Measurements from ENCODE around the gene GRIP2.

The GRIP2 gene

DNA sequence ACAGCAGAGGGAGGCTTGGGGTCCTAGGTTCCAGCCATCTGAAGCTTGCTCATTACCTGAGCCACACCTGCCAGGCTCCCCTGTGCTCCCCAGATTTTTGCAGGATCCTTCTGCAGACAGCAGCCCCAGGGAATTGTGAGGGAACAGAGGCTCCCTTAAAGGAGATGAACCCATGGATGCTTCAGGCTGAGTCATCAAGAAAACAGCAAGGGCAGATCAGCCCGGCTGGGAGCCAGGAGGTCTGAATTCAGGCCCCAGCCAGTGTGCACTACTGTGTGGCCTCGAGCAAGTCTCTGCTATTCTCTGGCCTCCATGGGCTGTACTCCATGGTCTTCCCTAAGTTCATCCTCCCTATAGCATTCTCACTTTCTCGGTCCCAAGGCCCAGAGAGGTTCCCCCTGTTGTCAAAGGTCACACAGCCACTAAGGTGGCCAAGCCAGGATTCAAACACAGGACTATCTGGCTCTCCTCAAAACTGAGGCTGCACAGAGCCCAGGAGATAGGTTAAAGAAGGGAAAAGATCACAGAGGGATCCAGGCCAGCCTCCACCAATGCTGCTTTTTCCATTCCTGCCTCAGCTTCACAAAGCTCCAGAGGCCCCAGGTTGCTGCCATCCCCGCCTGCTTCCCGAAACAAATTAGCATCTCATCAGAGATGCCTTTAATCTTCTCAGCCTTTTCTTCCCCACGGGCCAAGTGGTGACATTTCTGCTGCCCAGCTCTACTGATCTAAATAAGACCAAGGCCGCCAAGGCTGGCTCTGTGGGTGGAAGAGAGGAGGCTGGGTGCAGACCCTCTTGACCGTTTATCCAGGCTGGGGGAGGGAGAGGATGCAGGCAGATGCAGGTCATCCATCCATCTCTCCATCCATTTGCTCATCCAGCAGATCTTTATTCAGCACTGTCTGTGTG, 21.2 kb upstream of the GRIP2 start:
- DNase-seq: no peak

DNA sequence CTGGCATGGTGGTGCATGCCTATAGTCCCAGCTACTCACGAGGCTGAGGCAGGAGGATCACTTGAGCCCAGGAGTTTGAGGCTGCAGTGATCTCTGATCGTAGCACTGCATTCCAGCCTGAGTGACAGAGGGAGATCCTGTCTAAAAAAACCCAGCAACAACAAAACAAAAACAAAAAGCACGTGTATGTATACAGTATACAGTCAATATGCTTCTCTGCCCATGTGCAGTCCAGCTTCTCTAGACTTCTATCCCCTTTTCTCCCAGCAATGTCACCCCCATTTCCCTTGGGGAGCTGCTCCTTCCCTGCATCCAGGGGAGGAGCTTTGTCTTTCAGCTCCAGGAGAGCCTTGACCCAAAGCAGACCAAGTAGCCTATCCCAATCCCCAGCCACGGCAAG, 20.0 kb upstream of the GRIP2 start:
- DNase-seq: no peak

DNA sequence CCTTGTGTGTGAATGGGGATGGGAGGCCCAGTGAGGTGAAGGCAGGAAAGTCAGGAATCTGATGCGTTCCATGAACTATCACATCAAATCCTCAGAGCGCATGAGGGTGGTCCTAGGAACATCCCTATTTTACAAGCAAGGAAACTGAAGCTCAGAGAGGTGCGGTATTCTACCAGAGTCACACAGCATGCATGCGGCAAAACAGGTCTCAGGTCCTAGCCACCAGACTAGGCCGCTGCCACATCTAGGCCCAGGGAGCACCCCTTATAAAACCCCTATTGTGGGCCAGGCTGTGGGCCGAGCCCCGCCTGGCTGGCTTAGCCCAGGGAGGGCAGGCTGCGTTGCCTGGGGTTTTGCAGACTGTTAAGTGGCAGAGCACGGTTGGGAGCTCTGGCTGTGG, 17.9 kb upstream of the GRIP2 start:
- DNase-seq: no peak

DNA sequence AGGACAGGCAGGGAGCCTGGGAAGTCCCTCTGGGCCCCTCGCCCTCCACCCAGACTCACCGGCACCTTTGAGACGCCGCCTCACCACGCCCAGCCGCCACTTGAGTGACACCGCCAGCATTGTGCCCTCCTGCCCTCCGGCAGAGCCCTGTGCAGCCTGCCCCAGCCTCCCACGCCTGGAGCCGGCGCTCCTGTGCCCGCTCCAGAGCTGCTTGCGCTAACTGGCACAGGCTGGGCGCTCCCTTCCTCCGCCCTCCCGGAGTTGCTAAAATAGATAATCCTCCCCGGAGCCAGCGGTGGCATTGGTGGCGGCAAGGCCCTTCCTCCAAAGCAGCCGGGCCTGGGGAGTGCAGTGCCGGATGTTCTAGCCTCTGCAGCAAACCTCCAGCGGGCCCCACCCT, 15.7 kb upstream of the GRIP2 start:
- DNase-seq: no peak

DNA sequence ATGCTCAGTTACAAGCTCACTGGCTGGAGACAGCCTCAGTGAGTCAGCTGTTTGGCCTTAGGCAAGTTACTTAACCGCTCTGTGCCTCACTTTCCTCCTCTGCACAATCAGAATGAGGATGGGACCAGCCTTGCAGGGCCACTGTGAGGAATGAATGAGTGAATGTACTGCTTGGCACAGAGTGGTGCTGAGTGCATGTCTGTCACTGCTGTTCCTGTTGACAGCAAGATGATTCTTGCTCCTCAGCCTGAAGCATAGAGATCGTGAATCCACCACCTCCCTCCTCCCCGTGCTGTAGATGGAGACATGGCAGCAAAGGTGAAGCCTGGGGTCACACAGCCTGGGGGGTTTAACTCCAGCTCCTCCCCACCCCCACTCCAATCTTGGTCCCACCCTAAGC, 14.6 kb upstream of the GRIP2 start:
- no peak for DNase-seq

DNA sequence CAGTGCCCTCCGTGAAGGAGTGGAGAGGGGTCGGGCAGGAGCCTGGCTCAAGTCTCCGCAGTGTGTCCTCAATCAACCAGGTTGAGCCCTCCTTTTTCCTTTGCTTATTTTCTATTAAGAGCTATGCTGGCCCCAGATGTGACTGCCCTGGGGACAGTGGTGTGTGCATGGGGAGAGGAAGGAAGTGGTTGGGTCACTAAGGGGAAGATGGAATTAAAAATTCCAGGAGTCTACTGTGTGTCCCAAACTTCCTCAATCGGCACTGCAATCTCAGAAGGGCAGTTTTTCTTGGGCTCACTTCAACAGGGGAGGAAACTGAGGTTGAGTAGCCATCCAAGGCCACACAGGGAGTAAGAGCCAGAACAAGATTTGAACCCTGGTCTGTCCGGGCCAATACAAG, 13.7 kb upstream of the GRIP2 start:
- DNase-seq: no peak

DNA sequence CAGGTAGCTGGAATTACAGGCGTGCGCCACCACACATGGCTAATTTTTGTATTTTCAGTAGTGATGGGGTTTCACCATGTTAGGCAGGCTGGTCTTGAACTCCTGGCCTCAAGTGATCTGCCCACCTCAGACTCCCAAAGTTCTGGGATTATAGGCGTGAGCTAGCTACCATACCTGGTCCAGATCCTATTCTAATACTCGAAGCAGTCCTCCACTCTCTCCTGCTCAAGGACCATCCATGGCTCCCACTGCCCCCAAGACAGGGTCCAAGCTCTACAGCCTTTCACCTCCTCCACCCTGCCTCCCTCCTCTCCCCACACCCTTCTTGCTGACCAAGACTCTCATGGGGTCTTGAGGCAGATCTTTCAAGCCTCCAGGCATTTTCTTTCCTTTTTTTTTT, 12.6 kb upstream of the GRIP2 start:
- DNase-seq: no peak

DNA sequence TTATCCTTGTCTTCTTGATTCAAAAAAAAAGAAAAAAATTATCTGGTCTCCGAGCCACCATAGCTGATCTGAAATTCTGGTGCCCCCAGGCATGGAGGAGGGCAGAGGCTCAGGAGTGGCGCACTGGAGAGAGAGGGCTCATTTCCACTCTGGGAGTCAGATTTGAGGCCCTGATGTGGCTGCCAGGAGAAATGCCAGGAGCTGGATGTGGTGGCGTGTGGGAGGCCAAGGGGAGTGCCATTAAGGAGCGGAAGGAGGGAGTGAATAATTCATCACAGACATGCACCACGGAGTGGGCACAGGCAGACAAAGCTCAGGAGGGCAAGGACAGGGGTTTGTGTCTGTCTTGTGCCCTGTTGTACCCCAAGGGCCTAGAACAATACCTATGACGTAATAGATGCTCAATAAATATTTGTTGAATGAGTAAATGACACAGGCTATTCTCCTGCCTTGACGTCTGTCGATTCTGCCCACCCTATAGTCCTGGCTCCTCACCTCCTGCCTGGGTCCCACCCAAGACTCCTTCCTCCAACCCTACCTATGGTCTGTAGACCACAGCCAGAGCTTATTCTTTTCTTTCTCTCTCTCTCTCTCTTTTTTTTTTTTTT, 12.0 kb upstream of the GRIP2 start:
- DNase-seq: no peak

DNA sequence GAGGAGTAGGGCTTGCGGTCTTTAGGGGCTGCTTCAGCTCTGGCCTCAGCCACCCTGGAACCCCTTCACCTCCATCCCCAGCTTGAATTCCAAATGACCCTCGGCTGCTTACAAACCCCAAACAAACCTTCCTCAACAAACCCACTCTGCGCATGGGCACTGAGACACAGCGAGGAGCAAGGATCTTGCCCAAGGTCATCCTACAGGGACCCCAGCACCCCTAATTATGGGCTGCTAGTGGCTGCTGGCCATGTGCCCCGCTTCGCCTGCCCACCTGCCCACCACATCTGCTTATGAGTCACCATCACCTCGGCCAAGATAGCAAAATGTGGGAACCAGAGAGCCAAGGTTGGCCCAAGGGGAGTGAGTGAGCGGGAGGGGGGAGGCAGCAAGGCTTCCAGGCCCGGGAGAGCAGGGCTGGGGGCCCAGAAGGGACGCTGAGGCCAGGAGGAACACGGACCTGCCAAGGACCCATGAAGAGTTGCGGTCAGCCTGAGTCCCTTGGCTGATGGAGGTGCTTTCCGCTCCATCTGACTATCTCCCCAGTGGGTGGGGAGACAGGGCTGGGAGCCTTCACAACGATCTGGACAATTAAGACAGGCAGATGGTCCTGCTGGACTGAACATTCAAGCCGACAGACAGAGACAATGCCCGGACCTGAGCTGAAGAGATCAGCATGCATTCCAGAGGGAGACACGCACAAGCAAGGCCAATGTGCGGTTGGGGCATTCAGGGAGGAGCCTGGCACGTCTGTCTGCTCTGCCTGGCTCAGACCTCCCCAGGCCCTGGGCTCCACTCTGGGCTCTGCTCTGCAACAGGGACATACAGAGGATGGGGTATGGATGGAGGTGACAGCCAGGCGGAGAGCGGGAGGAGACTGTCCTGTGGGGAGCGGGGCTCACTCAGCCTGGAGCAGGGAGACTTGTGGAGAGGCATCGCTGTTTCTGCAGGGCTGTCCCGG, 10.8 kb upstream of the GRIP2 start:
- DNase-seq: no peak

DNA sequence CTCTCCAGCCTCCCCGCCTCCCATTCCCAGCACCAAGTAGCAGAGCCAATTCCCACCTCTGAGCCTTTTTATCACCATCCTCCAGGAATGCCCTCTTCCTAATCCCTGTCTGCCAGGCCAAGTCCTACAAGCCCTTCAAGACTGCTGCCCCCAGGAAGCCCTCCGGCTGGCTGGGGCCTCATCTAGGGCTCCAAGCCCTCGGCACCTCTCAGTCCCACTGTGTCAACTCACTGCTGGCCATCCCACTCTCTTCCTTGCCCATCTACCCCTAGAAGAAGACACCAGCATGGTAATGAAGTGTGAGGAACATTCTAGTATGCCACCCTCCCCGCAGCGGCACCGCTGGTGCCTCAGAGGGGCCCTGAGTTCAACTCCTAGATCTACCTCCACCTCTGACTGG, 10.0 kb upstream of the GRIP2 start:
- DNase-seq: no peak

DNA sequence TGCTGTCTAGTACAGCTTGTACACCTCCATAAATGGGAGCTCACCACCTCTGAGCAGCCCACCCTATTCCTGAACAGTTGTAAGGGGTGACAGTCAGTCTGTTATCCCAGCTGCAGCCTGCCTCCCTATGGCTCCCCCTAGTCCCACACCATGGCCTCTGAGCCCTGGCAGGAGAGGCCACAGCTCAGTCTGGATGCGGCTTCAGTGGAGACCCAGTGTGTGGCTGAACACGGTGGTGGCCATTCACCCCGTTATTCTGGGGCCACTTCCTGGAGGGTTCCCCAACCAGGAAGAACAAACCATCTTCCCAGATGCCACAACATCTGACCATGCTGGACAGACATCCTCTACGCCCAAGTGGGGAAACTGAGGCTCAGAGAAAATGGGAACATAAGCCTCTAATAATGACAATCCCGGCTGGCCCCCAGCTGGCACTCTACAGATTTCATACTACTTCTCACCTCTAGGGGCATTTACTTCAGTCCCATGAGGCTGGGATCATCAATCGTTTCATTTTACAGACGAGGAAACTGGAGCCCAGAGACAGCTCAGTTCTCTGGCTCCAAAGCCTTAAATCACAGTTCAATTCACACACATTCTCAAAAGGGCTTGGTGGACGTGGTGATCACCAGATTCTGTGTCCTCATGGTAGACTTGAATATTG, 9.2 kb upstream of the GRIP2 start:
- DNase-seq: no peak

DNA sequence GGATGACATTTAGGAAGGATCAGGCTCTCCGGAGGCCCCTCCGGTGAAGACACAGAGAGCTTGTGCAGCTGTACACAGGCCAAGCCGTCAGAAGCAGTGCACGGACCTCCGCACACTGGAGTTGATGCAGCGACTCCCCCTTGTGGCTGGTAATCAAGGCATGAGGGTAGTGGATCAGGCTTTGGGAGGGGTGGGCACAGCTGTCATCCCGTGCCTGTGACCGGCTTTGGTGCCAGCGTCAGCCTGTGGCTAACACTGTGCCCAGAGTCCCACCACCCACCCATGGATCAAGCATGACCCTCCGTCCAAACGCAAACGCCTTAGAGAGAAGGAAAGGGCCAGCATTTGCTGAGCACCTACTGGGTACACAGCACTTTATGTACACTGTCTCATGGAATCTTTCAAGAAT, 8.2 kb upstream of the GRIP2 start:
- DNase-seq: peak in 1 of 2 donors; percentile 12

DNA sequence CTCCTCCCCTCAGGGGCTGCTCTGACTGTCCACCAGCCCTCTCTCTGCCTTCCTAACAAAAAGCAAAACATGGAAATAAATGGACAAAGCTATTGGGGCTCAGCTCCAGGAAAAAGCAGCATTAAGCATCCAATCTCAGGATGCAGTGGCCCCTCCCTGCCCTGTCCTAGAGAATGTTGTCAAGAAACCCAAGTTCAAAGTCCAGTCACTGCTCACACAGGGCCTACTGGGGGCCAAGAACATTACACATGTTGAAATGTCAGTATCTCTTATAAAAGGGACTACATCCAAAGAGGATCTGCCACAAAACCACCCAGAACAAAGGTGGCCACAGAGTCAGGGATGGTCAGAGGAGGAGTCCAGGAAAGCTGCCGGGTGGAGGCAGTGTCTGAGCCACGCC, 7.6 kb upstream of the GRIP2 start:
- no peak for DNase-seq

DNA sequence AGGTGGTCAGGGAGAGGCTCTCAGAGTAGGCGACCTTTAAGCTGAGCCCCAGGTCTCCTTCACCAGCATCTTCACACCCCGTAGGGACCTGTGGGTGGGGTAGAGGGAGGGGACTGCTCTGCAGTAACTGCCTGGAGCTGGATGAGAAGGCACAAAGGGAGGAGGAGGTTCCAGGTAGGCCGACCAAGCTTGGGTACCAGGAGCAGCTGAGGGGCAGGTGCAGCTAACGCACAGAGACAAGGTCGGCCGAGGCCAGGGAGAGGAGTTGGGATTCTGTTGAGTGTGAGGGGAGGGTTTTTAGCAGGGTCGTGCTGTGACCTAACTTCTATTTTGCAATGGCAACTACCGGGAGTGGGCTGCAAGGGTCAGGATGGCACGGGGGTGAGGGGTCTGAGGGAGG, 5.9 kb upstream of the GRIP2 start:
- no peak for DNase-seq

DNA sequence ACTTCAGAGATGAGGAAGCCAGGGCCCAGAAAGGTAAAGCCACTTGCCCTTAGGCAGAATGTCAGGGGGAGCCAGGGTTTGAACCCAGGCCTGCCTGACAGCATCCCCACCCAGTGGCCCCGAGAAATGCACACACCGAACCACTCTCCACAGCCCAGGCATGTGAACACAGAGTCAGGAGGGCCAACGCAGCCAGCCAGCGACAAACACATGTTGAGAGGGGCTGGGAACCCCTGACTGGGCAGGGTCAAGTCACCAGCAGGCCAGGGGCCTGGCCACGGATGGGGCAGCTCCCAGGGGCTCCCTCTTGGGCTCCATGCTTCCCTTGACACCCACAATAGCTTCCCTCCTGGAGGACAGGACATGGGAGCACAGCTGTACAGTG, 5.1 kb upstream of the GRIP2 start:
- no peak for DNase-seq

DNA sequence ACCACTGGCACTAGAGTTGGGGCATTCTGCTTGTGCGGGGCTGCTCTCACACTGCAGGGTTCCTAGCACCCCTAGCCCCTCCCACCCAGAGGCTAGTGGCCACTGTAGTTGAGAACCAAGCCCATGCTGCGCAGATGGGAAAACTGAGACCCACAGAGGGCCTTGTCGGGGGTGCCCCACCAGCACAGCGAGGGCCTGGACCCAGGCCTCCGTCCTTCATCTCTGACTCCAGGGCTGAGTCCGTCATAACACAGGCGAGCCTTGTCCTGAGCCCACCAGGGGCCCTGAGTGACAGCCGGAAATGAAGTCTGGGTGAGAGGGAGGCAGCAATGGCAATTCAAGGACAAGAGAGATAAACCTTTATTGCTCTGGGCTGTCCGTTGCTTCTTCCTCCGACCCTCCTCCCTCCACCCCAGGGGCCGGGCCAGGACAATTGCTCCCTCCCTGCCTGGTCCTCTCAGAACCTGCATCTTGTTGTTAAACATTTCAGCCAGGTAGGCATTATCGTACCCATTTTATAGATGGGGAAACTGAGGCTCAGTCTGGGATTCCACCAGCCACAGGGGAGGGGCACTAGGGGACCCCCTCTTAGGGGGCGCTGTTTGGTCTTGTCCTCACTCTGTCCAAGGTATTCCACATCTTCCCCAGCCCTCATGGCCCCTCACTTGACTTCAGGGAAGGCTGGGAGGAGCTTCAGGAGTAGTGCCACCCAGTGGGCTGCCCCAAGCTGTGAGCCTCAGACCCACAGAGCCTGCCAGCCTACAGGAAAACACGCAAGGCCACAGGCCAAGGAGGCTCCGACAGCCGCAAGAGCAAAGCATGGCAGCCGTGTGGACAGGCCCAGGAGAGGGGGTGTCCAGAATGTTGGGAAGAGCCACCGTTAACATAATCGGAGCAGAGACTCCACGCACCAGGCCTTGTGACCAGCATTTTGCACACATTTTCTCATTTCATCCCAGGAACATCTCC, 4.4 kb upstream of the GRIP2 start:
- DNase-seq: no peak

DNA sequence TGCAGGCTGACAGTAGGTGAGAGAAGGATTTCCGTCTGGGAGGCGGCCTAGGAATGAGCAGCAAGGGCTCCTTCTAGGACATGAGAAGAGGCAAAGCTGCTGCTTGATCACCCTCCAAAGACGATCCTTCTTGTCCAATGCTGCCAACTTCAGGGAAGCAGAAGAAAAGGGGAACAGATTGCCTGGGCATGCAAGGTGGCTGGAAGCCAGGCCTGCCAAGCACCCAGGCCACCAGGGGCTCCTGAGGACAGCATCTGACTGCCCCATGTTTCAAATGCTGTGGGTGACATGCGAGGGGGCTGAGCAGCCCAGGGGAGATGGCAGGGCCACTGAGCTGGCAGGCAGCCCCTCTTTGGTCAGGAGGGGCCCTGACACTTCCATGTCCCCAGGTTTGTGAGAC, 3.3 kb upstream of the GRIP2 start:
- DNase-seq: no peak

DNA sequence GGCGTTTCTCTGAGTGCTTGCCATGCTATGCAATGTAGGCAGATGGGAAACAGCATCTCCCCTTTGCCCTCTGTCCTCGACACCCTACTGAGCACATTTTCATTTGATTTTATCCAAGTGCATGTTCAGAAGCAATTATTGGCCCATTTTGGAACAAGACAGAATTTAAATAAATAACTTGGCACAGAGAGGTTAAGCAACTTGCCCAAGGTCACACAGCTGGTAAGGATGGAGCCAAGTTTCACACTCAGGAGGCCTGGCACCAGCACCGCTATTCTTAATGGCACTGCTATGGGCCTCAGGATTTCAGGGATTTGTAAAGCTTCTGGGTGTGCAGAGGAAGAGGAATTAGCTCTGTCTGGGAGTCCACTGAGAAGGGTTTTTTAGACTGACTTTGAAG, 2.5 kb upstream of the GRIP2 start:
- DNase-seq: no peak

DNA sequence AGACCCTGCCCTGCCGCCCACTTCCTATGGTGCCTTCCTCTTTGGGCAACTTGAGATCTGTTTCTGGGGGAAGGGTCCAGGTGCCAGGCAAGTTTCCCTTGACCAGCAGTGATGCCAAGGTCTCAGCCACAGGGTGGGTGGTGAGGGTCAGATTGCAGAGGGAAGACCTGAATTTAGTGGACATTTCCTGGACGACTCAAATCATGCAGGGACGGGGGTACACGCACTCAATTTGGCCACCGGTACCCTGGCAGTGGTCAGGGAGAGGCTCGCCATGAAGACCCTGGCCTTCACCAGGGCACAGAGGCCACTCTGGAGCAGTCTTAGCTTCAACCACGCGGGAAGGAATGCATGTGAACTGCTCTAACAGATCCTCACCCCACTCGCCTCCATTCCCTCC, 1.5 kb upstream of the GRIP2 start:
- DNase-seq: no peak

DNA sequence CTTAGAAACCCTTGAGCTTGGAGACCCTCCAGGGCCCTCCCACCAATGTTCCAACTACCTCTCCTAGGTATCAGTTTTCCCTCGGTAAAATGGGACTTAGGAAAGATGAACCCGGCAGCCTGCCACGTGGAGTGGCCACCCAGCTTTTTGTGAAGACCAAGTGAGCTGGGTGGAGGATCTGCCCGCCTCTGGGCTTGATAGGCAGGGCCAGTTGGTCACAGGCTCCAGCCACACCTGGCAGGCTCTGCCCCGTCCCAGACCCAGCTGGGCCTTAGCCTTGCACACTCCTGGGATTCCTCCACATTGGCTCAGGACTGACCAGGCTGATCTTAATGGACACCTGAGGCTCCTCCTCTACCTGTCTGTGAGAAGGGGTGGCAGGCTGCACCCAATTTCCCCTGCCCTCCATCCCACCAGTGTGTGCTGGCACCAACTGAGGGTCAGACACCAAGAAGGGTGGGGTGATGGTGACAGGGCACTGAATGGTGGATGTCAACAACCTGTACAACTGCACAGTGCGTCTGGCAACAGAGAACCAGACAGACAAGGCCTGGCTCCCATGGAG, 761 bp upstream of the GRIP2 start:
- DNase-seq: no peak

DNA sequence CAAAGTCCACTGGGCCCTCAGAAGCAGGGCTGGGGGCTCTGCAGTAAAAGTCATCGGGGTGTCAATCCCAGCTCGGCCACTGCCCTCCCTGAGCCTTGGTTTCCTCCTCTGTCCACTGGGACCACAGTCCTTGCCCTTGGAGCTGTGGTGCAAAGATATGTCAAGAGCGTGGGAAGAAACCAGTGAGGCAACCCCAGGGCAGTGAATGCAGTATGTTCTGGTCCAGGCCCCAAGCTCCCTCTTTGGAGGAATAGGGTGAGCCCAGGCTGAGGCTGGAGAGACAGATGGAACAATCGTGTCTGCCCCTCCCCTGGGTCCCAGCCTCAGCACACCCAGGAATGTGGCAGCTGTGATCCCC, 779 bp downstream of the GRIP2 start:
- DNase-seq: no peak
